Measurements from ENCODE around the gene KDM3B. TPM values are rescaled to one million over a fixed set of nuclear protein-coding genes. Genes with fewer than 3 reads are reported as not detected.

Gene KDM3B
- total and polyA plus RNA-seq, 9 of the 15 experiments (the other 6 are each of a cell fraction or from before 2014, with no cell fraction given), result 13.8 to 62.8 (median 41.9) TPM

GRCh38 chr5:138336952-138337684, 15.4 kb upstream of the KDM3B start (continued):
- TF ChIP-seq ZBTB40 (IDR thresholded peaks at IDR 0.05) (no peak; the same call in 1 of the 2 replicates), ZBTB40 (CRISPR knock-in tag; IDR thresholded peaks at IDR 0.05) (no peak; the same call in 1 of the 2 replicates), ARNT (IDR thresholded peaks at IDR 0.05) (peak; percentile 24 to 79; a peak in 2 of 4 replicates), BCL6 (CRISPR knock-in tag; IDR thresholded peaks at IDR 0.05) (no peak), SETDB1 (IDR thresholded peaks at IDR 0.05; ENCODE audit: low read length) (no peak), KDM1A (IDR thresholded peaks at IDR 0.05) (peak in 1 of 2 experiments; percentile 94; a peak in 2 of 4 replicates), ELK1 (CRISPR knock-in tag; IDR thresholded peaks at IDR 0.05) (no peak), PCBP1 (IDR thresholded peaks at IDR 0.05; ENCODE audit: low read depth, low read length, poor library complexity, severe bottlenecking) (no peak), CBX5 (IDR thresholded peaks at IDR 0.05; ENCODE audit: borderline replicate concordance, low read depth) (no peak), ZC3H4 (CRISPR knock-in tag; IDR thresholded peaks at IDR 0.05; ENCODE audit: borderline replicate concordance) (no peak), CTCFL (IDR thresholded peaks at IDR 0.05; ENCODE audit: borderline replicate concordance, insufficient read depth, low read depth, low read length, poor library complexity, severe bottlenecking) (no peak), HNRNPL (IDR thresholded peaks at IDR 0.05; ENCODE audit: low read depth, low read length) (no peak), NUFIP1 (IDR thresholded peaks at IDR 0.05; ENCODE audit: partially characterized antibody) (no peak), POLR2A (conservative IDR thresholded peaks at IDR 0.05) (peak; percentile 66), RBM22 (IDR thresholded peaks at IDR 0.05; ENCODE audit: low read depth, low read length, poor library complexity, severe bottlenecking) (no peak), TGIF2 (CRISPR knock-in tag; IDR thresholded peaks at IDR 0.05) (no peak; the same call in 1 of the 2 replicates), PML (IDR thresholded peaks at IDR 0.05; ENCODE audit: low read length) (peak; percentile 57; the same call in 1 of the 2 replicates)
